Measurements from ENCODE around the gene CALN1.
"Not testable (repeated sequence)": the region's sequence is repeated elsewhere in the genome, so short reads cannot be mapped to it uniquely, and the experiment has no call there.

Gene CALN1

DNA sequence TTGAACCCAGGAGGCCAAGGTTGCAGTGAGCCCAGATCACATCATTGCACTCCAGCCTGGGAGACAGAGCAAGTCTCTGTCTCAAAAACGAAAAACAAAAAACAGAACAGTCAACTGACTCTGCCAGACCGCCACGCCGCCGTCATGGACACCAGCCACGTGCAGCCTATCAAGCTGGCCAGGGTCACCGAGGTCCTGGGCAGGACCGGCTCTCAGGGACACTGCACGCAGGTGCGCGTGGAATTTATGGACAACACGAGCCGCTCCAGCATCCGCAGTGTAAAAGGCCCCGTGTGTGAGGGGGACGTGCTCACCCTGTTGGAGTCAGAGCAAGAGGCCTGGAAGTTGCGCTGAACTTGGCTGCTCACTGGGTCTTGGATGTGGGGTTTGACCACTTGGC lies 470.0 kb downstream of the CALN1 start:
- no peak for DNase-seq

DNA sequence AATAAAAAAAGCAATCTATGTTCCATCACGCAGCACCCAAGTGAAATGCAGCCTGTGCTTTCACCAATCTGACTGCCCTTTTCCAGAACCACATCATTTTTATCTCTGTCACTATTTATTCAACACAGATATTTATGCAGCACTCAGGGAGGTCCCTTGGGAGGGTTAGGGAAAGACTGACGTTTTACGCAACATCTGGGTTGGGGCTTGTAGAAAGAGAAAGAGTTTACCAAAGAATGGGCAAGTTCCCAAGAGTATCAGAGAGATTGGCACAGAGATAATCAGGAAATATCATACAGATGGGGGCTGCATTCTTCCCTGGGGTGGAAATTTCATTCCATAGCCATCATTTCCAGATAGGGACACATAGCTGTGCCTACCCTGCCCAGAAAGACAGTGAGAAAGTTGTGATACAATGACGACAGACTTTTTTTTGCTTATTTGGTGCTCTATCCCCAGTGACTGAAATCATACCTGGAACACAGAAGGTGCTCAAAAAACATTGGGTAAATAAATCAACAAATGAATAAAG lies 474.2 kb downstream of the CALN1 start:
- DNase-seq: no peak

DNA sequence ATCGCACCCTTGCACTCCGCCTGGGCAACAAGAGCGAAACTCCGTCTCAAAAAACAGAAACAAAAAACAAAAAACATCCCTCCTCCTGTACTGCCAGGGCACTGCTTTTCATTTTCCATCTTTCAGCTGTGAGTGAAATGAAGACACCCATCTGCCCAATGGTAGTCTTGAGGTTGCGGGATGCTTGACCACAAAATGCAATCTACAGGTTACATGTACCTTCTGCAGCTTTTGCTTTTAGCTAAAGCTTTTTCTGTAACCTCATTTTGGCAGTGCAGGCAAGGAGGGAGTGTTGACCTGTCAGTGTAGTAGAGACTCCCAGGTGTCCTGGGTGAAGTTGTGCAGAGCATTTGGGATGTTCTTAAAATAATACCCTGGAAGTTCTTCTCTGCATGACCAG lies 476.5 kb downstream of the CALN1 start:
- no peak for DNase-seq

DNA sequence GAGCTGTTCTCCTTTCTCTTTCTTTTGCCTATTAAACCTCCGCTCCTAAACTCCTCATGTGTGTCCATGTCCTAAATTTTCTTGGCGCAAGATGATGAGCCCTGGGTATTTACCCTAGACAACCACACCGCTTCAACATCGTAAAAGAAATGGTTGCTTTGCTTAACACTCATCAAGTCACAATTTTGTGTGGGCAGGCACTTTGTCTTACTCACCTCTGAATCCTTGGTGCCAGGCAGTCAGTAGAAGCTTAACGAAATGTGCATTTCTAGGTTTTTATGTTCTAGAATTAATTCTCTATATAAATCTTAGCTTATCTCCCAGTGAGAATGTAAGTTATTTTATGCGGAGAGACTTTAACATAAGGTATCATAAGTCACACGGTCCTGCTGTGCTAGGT lies 478.7 kb downstream of the CALN1 start:
- no peak for DNase-seq

DNA sequence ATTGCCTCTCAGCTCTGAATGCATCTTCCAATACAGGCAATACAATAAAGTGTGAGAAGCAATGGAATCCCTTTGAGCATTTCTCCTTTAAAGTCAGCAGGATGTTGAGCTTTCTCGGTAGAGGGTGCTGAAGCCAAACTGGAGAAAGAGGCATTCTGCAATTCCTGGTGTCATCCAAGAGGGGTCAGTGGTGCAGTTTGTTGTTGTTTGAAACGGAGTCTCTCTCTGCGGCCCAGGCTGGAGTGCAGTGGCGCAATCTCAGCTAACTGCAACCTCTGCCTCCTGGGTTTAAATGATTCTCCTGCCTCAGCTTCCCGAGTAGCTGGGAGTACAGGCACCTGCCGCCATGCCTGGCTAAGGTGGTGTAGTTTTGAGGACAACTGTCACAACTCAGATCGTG lies 486.5 kb downstream of the CALN1 start:
- no peak for DNase-seq

DNA sequence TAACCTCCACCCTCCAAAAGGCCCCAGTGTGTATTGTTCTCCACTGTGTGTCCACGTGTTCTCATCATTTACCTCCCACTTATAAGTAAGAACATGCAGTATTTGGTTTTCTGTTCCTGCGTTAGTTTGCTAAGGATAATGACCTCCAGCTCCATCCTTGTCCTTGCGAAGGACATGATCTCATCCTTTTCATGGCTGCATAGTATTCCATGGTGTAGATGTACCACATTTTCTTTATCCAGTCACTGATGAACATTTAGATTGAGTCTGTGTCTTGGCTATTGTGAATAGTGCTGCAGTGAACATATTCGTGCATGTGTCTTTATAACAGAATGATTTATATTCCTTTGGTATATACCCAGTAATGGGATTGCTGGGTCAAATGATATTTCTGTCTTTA lies 497.9 kb downstream of the CALN1 start:
- not testable (repeated sequence) for DNase-seq

DNA sequence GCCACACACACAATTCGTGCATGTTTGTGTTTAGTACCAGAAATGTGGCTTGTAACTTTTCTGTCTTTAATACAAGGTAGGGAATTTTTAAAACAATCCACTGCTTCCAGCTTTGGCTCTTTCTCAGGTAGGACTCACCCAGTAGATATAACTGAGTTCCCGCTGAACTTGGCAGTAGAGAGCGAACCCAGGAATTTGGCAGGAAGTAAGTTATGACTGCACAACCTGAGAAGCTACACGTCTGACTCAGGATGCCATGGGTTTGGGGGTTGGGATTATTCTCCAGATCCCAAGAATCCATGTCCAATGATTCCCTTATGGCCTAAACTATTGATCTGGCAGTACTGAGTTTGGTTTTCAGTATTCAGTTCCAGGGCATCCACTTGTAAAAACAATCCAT lies 499.7 kb downstream of the CALN1 start:
- no peak for DNase-seq

DNA sequence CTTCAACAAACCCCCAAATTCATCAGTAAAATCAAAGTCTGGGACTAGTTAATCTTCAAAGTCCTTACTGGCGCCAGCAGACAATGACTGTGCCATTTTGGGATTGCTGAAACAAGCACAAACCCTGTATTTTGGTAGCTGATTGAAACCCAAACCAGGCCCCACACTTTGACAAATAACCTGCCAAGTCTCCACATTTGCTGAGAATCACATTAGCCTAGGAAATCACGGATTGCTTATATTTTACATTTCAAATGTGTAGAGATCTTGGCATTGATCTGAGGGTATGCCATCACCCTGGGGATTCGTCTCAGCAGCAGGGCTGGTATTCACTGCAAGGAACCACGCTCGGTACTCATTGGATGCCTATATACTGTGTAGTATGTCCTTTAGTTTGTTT lies 501.1 kb downstream of the CALN1 start:
- no peak for DNase-seq

DNA sequence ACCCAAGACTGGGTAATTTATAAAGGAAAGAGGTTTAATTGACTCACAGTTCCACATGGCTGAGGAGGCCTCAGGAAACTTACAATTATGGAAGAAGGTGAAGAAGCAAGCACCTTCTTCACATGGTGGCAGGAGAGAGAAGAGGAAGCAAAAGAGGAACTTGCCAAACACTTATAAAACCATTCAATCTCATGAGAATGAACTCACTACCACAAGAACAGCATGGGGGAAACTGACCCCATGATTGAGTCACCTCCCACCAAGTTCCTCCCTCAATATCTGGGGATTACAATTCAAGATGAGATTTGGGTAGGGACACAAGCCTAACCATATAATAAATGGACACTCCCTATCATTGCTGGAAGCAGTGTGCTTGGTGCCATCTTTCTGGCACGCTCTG lies 506.3 kb downstream of the CALN1 start:
- no peak for DNase-seq

DNA sequence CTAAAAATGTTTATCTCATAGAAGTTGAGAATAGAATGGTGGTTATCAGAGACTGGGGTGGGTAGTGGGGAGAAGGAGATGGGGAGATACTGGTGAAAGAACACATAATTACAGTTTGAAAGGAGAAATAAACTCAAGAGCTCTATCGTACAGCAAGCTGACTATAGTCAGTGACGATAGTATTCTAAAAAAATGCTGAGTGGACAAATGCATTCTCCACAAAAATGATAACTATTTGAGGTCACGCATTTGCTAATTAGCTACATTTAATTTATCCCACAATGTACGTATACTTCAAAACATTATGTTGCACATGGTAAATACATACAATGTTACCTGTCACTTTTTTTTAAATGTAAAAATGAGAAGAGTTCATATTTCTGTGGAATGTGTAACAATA lies 507.7 kb downstream of the CALN1 start:
- DNase-seq: no peak

DNA sequence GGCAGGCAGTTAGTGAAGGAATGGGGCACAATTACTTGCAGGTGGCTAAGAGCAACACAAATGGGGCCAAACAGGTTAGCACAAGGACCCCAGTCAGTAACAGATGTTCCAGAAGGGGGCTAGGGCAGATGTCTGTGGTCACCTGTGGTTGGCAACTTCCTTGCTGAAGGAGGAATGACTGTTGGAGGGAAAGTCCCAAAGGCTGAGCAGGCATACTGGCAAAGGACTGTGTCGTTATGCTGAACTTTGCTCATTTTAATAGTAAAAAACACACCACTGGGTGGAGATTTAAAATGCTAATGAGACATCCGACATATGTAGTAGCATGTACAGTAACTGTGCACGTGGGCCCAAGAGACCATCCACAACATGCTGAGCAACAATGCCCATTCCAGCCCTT lies 511.6 kb downstream of the CALN1 start:
- DNase-seq: no peak

DNA sequence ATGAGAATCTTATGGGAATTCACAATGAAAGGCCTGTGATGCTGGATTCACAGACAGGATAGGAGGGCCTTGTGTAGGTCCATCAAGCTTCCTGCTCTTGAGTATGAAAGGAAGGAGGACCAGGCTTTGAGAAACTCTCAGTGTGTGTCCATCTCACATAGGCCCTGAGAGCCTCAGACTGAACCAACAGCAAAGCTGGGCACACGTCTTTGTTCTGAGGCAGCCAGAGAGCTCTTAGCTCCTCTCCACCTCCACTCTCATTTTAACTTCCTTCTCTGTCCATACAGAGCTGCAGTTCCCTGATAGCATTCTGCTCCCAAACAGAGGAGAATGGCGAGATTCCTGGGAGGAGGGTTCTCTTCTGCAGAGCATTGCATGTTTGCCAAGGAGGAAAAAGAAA lies 515.6 kb downstream of the CALN1 start:
- no peak for DNase-seq

DNA sequence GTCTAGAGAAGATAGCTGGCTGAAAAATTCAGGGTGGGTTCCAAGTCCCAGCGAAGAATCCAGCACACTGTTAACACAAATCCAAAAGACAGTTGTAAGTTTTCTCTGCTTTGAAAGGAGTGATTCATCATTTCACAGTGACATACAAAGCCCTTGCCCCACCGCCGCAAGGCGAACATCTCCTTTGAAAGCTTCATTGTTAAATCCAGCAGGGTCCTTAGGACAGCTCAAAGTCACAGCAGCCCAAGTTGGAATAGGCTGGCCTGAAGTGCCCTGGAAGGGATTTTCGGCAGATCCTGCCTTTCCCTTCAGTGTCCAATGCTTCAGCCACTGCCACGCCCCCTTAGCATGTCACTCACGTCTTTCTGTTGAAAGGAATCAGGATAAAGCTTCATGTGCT lies 526.1 kb downstream of the CALN1 start:
- no peak for DNase-seq

DNA sequence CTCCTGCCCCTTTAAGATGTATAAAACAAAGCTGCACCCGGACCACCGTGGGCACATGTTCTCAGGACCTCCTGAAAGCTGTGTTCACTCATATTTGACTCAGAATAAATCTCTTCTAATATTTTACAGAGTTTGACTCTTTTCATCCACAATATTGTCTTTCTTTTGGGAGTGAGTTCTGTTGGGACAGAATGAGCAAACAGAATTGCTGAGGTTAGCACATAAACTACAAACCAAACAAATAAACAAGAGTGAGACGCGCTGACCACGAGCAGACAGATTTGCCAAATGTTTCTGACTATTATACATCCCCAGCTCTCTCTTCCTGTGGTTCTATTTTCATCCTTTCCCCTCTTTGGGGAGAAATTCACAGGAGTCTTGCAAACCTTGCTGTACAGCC lies 526.7 kb downstream of the CALN1 start:
- no peak for DNase-seq

DNA sequence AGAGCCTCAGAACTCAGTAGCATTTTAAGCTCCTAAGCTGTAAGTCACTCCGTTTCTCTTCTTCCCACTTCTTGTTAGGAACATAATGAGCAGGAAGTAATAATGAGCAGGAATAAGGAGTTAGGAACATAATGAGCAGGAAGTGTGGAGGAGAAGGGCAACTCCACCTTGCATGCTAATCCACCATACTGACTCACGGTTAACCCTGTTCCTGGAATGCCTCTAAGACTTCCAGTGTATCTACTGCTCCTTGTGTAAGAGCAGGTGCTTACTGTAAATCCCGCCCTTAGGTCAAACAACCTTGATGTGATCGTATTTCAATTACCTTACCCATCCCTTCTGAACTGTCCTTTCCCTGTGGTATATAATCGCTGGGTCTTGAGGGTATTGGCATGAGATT lies 528.7 kb downstream of the CALN1 start:
- DNase-seq: no peak

DNA sequence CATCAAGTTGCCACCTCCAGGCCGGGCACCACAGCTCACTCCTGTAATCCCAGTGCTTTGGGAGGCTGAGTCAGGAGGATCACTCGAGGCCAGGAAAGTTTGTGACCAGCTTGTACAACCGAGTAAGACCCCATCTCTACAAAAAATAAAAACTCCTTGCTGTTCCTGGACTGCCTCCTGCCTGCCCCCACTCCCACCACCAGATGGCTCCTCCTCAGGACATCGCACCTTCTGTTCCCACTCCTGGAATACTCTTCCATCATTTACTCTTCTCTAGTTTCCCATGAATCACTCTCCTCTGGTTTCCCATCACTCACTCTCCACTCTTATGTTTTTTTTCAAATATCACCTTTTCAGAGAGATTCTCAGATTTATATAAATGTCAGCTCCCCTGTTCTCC lies 540.7 kb downstream of the CALN1 start:
- DNase-seq: no peak

DNA sequence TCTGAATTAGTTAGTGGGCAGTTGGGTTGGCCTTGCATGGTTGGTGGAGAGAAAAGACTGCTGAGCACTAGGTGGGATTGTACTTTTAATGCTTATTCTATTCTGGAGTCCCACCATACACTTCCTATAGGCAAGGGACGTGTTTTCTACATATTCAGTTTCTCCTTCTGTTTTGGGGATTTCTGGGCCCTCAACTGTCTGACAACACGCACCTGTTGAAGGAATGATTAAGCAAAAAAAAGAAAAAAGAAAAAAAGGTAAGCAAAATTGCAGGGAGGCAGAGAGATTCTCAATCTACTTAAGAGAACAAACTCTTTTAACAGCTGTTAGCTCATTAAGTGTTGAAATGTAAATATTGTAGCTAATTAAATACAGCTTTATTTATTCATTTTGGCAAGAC lies 541.3 kb downstream of the CALN1 start:
- no peak for DNase-seq

DNA sequence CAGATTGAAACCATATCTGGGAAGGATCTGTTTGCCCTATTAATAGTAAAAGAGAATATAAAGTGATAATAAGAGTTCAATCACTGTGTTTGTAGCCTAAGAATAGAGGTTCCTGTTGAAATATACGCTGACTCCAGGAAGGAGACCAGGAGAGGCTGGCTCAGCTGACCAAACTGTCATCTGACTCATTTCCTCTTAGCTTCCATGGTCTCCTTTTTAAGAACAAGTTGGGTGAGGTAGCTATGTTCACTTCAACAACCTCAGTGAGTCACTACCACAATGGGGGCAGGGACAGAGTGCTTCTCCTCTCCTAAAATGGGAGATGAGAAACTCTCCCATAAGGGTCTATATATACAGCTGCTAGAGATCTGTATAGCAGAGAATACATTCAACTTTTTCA lies 543.3 kb downstream of the CALN1 start:
- DNase-seq: no peak

DNA sequence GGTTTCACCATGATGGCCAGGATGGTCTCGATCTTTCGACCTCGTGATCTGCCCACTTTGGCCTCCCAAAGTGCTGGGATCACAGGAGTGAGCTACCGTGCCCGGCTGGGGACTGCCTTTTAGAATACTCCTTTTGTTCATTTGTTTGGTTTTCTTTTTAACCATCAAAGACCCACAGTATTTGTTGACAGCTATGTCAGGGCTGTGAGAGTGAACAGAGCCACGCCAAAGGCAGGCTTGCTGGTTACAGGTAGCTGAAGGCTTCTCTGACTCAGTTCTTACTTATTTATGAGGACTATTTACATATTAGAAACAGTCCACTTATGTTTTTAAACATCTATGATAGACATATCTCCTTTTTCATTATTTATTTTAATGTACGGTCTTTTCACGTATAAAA lies 544.5 kb downstream of the CALN1 start:
- DNase-seq: no peak

DNA sequence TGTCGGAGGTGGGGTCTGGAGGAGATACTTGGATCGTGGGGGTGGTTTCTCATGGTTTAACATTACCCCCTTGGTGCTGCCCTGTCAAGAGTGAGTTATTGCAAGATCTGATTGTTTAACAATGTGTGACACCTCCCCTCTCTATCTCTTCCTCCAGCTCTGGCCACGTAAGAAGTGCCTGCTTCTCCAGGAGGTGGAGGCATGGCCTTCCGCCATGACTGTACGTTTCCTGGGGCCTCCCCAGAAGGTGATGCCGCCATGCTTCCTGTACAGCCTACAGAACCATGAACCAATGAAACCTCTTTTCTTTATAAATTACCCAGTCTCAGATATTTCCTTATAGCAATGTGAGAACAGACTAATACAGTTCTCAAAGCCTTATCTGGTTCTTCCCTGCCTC lies 547.0 kb downstream of the CALN1 start:
- no peak for DNase-seq

DNA sequence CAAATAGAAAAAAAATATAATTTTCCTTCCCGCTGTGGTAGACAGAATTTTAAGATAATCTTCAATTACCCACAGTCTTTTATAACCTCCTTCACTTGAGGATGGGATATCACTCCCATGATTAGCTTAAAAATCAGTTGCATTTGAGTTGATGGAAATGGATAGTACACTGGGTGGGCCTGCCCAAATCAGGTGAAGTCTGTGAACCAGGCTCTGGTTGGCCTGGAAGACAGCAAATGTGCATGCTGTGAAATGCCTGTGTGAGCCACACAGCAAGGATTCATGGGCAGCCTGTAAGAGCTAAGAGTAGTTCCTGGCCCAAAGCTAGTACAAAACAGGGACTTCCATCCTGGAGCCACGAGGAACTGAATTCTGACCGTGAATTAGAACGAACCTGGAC lies 548.0 kb downstream of the CALN1 start:
- no peak for DNase-seq

DNA sequence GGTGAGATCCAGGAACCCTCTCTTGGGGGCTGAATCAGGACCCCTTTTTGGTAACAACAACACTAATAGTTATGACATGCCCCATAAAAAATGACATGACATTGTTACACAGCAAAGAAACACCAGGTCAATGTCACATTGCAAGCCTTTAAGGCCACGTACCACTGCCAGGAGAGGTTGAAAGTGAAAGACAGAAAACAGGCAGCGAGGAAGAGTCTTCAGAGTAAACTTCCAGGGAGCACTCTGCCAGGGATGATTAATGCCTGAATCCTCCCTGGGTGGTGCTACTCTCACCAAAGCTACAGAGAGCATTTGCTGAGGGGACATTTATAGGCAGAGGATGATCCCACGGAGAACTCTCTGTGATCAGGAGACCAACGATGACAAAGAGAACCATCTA lies 551.6 kb downstream of the CALN1 start:
- no peak for DNase-seq

DNA sequence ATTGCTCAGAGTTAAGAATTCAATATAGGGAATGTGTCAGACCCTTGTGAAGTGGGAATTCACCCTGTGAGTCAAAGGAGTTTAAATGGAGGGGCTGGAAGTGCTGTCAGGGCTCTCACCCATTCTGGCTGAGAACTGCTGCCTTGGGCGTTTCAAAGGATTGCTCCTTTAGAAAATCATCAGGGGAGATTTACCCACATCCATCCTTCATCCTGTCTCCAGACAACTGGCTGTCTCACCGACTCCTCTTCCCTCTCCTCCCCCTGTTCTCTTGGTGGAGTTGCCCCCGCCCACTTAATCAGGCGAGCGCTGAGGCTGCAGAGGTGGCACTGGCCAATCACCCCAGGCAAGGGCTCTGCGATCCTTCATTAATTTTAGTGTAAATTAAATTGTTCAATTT lies 554.8 kb downstream of the CALN1 start:
- DNase-seq: no peak

DNA sequence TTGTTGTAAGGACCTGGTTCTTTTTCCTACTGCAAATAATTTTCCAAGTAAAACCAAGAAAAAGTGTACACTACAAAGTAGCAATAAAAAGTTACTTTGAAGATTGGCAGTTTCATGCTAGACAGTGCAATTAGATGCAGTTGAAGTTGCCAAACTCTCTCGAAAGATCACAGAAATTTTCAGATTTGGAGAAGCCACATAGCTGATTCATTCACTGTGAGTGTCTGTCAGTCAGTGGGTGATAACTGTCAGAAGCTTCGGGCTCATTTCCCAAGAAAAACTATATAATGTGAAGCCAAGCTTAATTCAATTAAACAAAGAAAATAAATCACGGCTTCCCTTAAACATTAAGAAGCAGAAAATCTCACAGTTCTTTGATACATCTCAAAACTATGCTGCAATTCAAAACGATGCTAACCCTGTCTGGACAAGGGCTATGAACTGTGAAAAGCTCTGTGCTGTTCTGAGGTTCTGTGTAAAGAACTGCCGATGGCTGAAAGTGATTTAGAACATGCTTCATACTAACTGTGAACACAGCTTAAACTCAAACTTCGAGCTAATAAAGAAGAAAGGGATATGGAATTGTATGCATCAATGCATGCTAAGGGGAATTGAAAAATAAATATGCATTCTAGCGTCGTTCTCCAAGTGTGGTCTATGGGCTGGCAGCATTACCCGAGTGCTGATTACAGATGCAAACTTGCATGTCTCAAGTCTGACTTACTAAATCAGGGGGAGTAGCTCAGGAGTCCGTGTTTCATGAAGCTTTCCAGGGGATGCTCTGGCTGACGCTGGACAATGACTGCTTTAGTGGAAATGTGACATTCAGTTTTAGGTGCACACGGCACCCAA lies 557.4 kb downstream of the CALN1 start:
- DNase-seq: no peak

Data from NCI-H187 (cell line).